Embryonic facial prominence (tissue), 1 donor: ENCODE measurements around the gene PRKN.

Experiments
- DNase-seq: peaks from one replicate; pipeline ENCODE4 v3.0.0-alpha.2; 2016; ENCODE audit errors: extremely low spot score

Gene PRKN

GRCh38 chr6:161453558-161453957, 1274.0 kb downstream of the PRKN start:
- DNase-seq = no peak

GRCh38 chr6:161452241-161452640, 1275.3 kb downstream of the PRKN start:
- no peak for DNase-seq

GRCh38 chr6:161449521-161449920, 1278.0 kb downstream of the PRKN start:
- no peak for DNase-seq

- no peak for DNase-seq
These were observed 1280.6 kb downstream of the PRKN start for GRCh38 chr6:161446949-161447348.

GRCh38 chr6:161446296-161446925, 1281.2 kb downstream of the PRKN start:
- DNase-seq = no peak

- DNase-seq = no peak
These were observed 1282.4 kb downstream of the PRKN start for GRCh38 chr6:161445021-161445799.

GRCh38 chr6:161444464-161444863, 1283.1 kb downstream of the PRKN start:
- no peak for DNase-seq

GRCh38 chr6:161443848-161444247, 1283.7 kb downstream of the PRKN start:
- no peak for DNase-seq

GRCh38 chr6:161442420-161442819, 1285.1 kb downstream of the PRKN start:
- DNase-seq = no peak

- no peak for DNase-seq
These were observed 1287.3 kb downstream of the PRKN start for GRCh38 chr6:161440299-161440698.

GRCh38 chr6:161439093-161439492, 1288.5 kb downstream of the PRKN start:
- no peak for DNase-seq

GRCh38 chr6:161438430-161439030, 1289.0 kb downstream of the PRKN start:
- DNase-seq = no peak

GRCh38 chr6:161437851-161438250, 1289.7 kb downstream of the PRKN start:
- no peak for DNase-seq

- DNase-seq = no peak
These were observed 1291.3 kb downstream of the PRKN start for GRCh38 chr6:161436106-161436876.

- DNase-seq = no peak
These were observed 1291.9 kb downstream of the PRKN start for GRCh38 chr6:161435748-161436070.

GRCh38 chr6:161434921-161435747, 1292.4 kb downstream of the PRKN start:
- DNase-seq = no peak

GRCh38 chr6:161434350-161434749, 1293.2 kb downstream of the PRKN start:
- no peak for DNase-seq

GRCh38 chr6:161432546-161432945, 1295.0 kb downstream of the PRKN start:
- DNase-seq = no peak

GRCh38 chr6:161429921-161430490, 1297.6 kb downstream of the PRKN start:
- no peak for DNase-seq

GRCh38 chr6:161424421-161424820, 1303.1 kb downstream of the PRKN start:
- no peak for DNase-seq
